Keratinocyte (primary cell): ENCODE measurements around the gene MAS1L. TPM values are rescaled to one million over a fixed set of nuclear protein-coding genes. Genes with fewer than 3 reads are reported as not detected.
A peak's percentile ranks its signal among the peaks of the same experiment; 100 is the strongest.
"Not testable (repeated sequence)": the region's sequence is repeated elsewhere in the genome, so short reads cannot be mapped to it uniquely, and the experiment has no call there.

Experiments
- DNase-seq: peaks from one replicate; pipeline ENCODE4 v3.0.0-alpha.2; 2011; ENCODE audit warnings: low read depth, missing footprints, low spot score
- FAIRE-seq: peaks from 2 replicates; lab custom pipeline; 2011; peaks lifted over from hg19 to GRCh38; lab: Jason Lieb, UNC
- H2AFZ ChIP-seq: 2 replicates; pipeline ENCODE4 v1.6.0; 2012; ENCODE audit warnings: low read length, control low read depth, inconsistent platforms; ENCODE audit not compliant: control insufficient read depth
- H3K27ac ChIP-seq: 2 replicates; pipeline ENCODE4 v1.5.1; 2011; ENCODE audit warnings: low read length; ENCODE audit not compliant: control insufficient read depth, insufficient read depth
- H3K27me3 ChIP-seq: 3 replicates; pipeline ENCODE4 v1.6.0; 2011; ENCODE audit warnings: low read length; ENCODE audit not compliant: control insufficient read depth, insufficient read depth; ENCODE audit errors: extremely low read depth
- H3K36me3 ChIP-seq, 2 experiments: 2 replicates in 1 of 2; 3 replicates in 1 of 2; pipeline ENCODE4 v1.5.1; 2011; ENCODE audit warnings: low read length in 2 of 2, mild to moderate bottlenecking in 1 of 2; ENCODE audit not compliant: control insufficient read depth in 2 of 2, insufficient read depth in 2 of 2; ENCODE audit errors: extremely low read depth in 1 of 2
- H3K4me1 ChIP-seq: 3 replicates; pipeline ENCODE4 v1.5.1; 2011; ENCODE audit warnings: low read length; ENCODE audit not compliant: control insufficient read depth, insufficient read depth; ENCODE audit errors: extremely low read depth
- H3K4me2 ChIP-seq: 3 replicates; pipeline ENCODE4 v1.6.0; 2011; ENCODE audit warnings: low read depth, low read length; ENCODE audit not compliant: control insufficient read depth, insufficient read depth; ENCODE audit errors: extremely low read depth
- H3K4me3 ChIP-seq, 3 experiments: fragments of 200-600 bp in 1 of 3; sonication (generic) in 1 of 3; 2 replicates in 2 of 3; 3 replicates in 1 of 3; pipeline ENCODE4 v1.5.1; 2011 to 2016; ENCODE audit warnings: low read length in 3 of 3, mild to moderate bottlenecking in 3 of 3, control low read depth in 2 of 3, inconsistent platforms in 1 of 3, low read depth in 1 of 3, mixed read lengths in 1 of 3, mixed run types in 1 of 3, moderate library complexity in 1 of 3; ENCODE audit not compliant: control insufficient read depth in 2 of 3, insufficient read depth in 2 of 3; ENCODE audit errors: extremely low read depth in 1 of 3
- H3K79me2 ChIP-seq: 2 replicates; pipeline ENCODE4 v1.6.0; 2012; ENCODE audit warnings: low read length; ENCODE audit not compliant: control insufficient read depth, insufficient read depth
- H3K9ac ChIP-seq: 3 replicates; pipeline ENCODE4 v1.6.0; 2011; ENCODE audit warnings: low read length; ENCODE audit not compliant: control insufficient read depth, insufficient read depth; ENCODE audit errors: extremely low read depth
- H3K9me1 ChIP-seq: 3 replicates; pipeline ENCODE4 v1.6.0; 2011; ENCODE audit warnings: low read length; ENCODE audit not compliant: control insufficient read depth, insufficient read depth; ENCODE audit errors: extremely low read depth
- H3K9me3 ChIP-seq: 2 replicates; pipeline ENCODE4 v1.5.1; 2012; ENCODE audit warnings: low read depth, low read length; ENCODE audit not compliant: control insufficient read depth
- H4K20me1 ChIP-seq: 3 replicates; pipeline ENCODE4 v1.6.0; 2011; ENCODE audit warnings: low read length; ENCODE audit not compliant: control insufficient read depth, insufficient read depth; ENCODE audit errors: extremely low read depth
- dilution Hi-C: fragments of 300-500 bp; cut with MboI; formaldehyde crosslinking; loops from one replicate; pipeline ENCODE4 v1.7.0; 2020; ENCODE audit warnings: low sequenced_read_pairs; ENCODE audit not compliant: extremely low pct_ligation_motif_present
- polyA plus RNA-seq, 5 experiments: library from polyadenylated mRNA; depleted of rRNA in 3 of 5; stranded (reverse) in 3 of 5; stranded (forward) in 1 of 5; unstranded in 1 of 5; fragments of >200 nt; gene quantifications; 1 replicate in 1 of 5; 2 replicates in 3 of 5; 3 replicates in 1 of 5; pipeline versions ENCODE4 v1.2.1 to v1.2.3, GENCODE V29; 2011 to 2012; ENCODE audit warnings: missing spikeins in 2 of 5, low read depth in 1 of 5, low replicate concordance in 1 of 5
- TF ChIP-seq, protein P1 (sequence below), 3 experiments: IDR thresholded peaks in 1 of 3; conservative IDR thresholded peaks in 1 of 3; optimal IDR thresholded peaks in 1 of 3; 2 replicates in 2 of 3; 3 replicates in 1 of 3; pipeline versions ENCODE3 to v1.5.1; 2011; ENCODE audit warnings: low read length in 3 of 3, mild to moderate bottlenecking in 3 of 3, moderate library complexity in 2 of 3, control low read depth in 1 of 3, inconsistent platforms in 1 of 3; ENCODE audit not compliant: insufficient read depth in 2 of 3; ENCODE audit errors: extremely low read depth in 1 of 3

MAS1L gene
- polyA plus RNA-seq, 1 donor (not counting 4 experiments of a cell fraction or from before 2014, with no cell fraction given): not detected

GRCh38 chr6:29436730-29437129 is 51.0 kb downstream of the MAS1L start:
- H3K4me2 ChIP-seq, H3K79me2 ChIP-seq, dilution Hi-C loops, H3K36me3 ChIP-seq, H3K4me1 ChIP-seq, H3K4me3 ChIP-seq, H2AFZ ChIP-seq, H3K27me3 ChIP-seq, H3K27ac ChIP-seq, FAIRE-seq, H4K20me1 ChIP-seq, DNase-seq, H3K9ac ChIP-seq, H3K9me1 ChIP-seq, H3K9me3 ChIP-seq: not testable (repeated sequence)
- TF ChIP-seq, protein P1, sequence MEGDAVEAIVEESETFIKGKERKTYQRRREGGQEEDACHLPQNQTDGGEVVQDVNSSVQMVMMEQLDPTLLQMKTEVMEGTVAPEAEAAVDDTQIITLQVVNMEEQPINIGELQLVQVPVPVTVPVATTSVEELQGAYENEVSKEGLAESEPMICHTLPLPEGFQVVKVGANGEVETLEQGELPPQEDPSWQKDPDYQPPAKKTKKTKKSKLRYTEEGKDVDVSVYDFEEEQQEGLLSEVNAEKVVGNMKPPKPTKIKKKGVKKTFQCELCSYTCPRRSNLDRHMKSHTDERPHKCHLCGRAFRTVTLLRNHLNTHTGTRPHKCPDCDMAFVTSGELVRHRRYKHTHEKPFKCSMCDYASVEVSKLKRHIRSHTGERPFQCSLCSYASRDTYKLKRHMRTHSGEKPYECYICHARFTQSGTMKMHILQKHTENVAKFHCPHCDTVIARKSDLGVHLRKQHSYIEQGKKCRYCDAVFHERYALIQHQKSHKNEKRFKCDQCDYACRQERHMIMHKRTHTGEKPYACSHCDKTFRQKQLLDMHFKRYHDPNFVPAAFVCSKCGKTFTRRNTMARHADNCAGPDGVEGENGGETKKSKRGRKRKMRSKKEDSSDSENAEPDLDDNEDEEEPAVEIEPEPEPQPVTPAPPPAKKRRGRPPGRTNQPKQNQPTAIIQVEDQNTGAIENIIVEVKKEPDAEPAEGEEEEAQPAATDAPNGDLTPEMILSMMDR (optimal IDR thresholded peaks at IDR 0.05 in 1 of 3, IDR thresholded peaks at IDR 0.05 in 1 of 3, conservative IDR thresholded peaks at IDR 0.05 in 1 of 3; ENCODE audit: extremely low read depth in 1 of 3, insufficient read depth in 2 of 3, low read length in 3 of 3): peak in 1 of 3 experiments; percentile 24

Other genes starting within 250 kb of the MAS1L start
- gene OR14J1, start 186.3 kb downstream of the MAS1L start, polyA plus RNA-seq: not detected in 3 replicates
- gene OR5V1, start 119.1 kb downstream of the MAS1L start, polyA plus RNA-seq: not detected in 3 replicates
- gene OR12D3, start 112.7 kb downstream of the MAS1L start, polyA plus RNA-seq: not detected in 3 replicates
- gene OR12D2, start 92.3 kb downstream of the MAS1L start, polyA plus RNA-seq: not detected in 3 replicates
- gene OR12D1, start 73.0 kb downstream of the MAS1L start, polyA plus RNA-seq: not detected in 3 replicates
- not detected in 3 replicates for gene OR10C1, start 48.6 kb downstream of the MAS1L start, polyA plus RNA-seq
- gene OR11A1, start 30.9 kb downstream of the MAS1L start, polyA plus RNA-seq: not detected in 3 replicates
- gene OR2H1, start 30.8 kb downstream of the MAS1L start, polyA plus RNA-seq: not detected in 3 replicates
- gene UBD, start 71.8 kb upstream of the MAS1L start, polyA plus RNA-seq: not detected in 3 replicates
- not detected in 3 replicates for gene OR2H2, start 97.2 kb upstream of the MAS1L start, polyA plus RNA-seq
- gene GABBR1, start 145.2 kb upstream of the MAS1L start, polyA plus RNA-seq: 10.4 to 18.9 TPM (median 18.9 TPM) in 3 replicates
- not detected in 3 replicates for gene MOG, start 169.1 kb upstream of the MAS1L start, polyA plus RNA-seq
- 17.4 to 26.3 TPM (median 22.5 TPM) in 3 replicates for gene ZFP57, start 193.2 kb upstream of the MAS1L start, polyA plus RNA-seq
- gene HLA-F, start 235.5 kb upstream of the MAS1L start, polyA plus RNA-seq: 36.2 to 66.6 TPM (median 46.0 TPM) in 3 replicates